Naive thymus-derived CD8-positive, alpha-beta T cell (primary cell): ENCODE results near the gene GGPS1. TPM values are rescaled to one million over a fixed set of nuclear protein-coding genes. Genes with fewer than 3 reads are reported as not detected.
A peak's percentile ranks its signal among the peaks of the same experiment; 100 is the strongest.
"Not testable (repeated sequence)": the region's sequence is repeated elsewhere in the genome, so short reads cannot be mapped to it uniquely, and the experiment has no call there.

Experiments used
- ATAC-seq, 2 donors: fragments of 150-1000 bp; cut with Tn5 transposase in 1 of 2; sonication (Bioruptor Pico), chemical (Tn5 transposase) in 1 of 2; 1 replicate in 1 of 2; 2 replicates in 1 of 2; pipeline ENCODE4 v1.10.0; 2021; ENCODE audit warnings: mild to moderate bottlenecking in 2 of 2, moderate library complexity in 2 of 2
- POLR2A ChIA-PET: fragments of 350-600 bp; sonication (Branson Sonifier 250); formaldehyde crosslinking; loops from one replicate; lab custom pipeline; 2021; ENCODE audit warnings: antibody characterized with exemption; lab: Charles Lee
- DNase-seq, 10 donors: peaks; one replicate each; pipeline versions ENCODE4 v3.0.0 to v3.0.0-alpha.2; 2020 to 2022
- H3K27ac Mint-ChIP-seq, 10 donors: one replicate each; pipeline ENCODE4 v1.8.0; 2020 to 2022; ENCODE audit warnings: mild to moderate bottlenecking in 10 of 10, mixed read lengths in 10 of 10, moderate library complexity in 4 of 10, inconsistent platforms in 1 of 10
- H3K27me3 Mint-ChIP-seq, 5 donors: one replicate each; pipeline ENCODE4 v1.8.0; 2021 to 2022; ENCODE audit warnings: mixed read lengths in 5 of 5
- H3K36me3 Mint-ChIP-seq, 3 donors: one replicate each; pipeline ENCODE4 v1.8.0; 2020 to 2022; ENCODE audit warnings: mixed read lengths in 3 of 3, mild to moderate bottlenecking in 2 of 3, inconsistent platforms in 1 of 3
- H3K4me1 Mint-ChIP-seq, 4 donors: one replicate each; pipeline ENCODE4 v1.8.0; 2021 to 2022; ENCODE audit warnings: mixed read lengths in 4 of 4
- H3K4me3 Mint-ChIP-seq, 10 donors: one replicate each; pipeline ENCODE4 v1.8.0; 2020 to 2022; ENCODE audit warnings: mild to moderate bottlenecking in 10 of 10, mixed read lengths in 10 of 10, moderate library complexity in 6 of 10, inconsistent platforms in 1 of 10
- H3K9me3 Mint-ChIP-seq, 9 donors: one replicate each; pipeline ENCODE4 v1.8.0; 2020 to 2022; ENCODE audit warnings: mixed read lengths in 9 of 9, mild to moderate bottlenecking in 3 of 9, inconsistent platforms in 1 of 9, moderate library complexity in 1 of 9
- polyA plus RNA-seq, 3 donors: library from polyadenylated mRNA; unstranded; fragments of 300-500 nt; fragmentation: Illumina TruSeq; gene quantifications; one replicate each; pipeline ENCODE4 v1.2.3, GENCODE V29; 2021
- total RNA-seq, 8 experiments: library from RNA in 2 of 8; stranded (reverse) in 2 of 8; gene quantifications; one replicate each; pipeline ENCODE4 v1.2.3 and lab custom pipeline; 2021 to 2026

The GGPS1 gene
- total and polyA plus RNA-seq, 5 experiments from 2014 or later: 43.7 to 69.4 (median 55.3) TPM

DNA sequence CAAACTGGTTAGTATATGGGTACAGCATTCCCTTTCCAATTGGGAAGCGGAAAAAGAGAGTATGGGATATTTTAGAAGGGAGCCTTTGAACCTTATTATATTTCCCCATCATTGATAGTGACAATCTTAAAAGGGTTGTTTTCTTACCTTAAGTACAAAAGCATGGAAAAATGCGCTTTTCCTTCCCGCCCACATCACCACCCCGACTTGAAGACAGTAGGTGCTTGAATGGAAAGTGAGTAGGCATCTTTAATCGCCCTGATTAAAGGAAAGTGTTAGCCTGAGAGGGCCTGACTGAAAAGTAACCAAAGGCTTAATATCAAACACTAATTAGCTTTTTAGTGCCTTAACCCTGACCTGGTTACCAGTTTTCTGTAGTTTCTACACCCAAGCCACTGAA is 15.4 kb downstream of the GGPS1 start:
- ATAC-seq (no peak), DNase-seq (no peak)
- peak overlapping the region in 4 of 10 donors; percentile 2 to 73 (median 65) for H3K27ac Mint-ChIP-seq
- H3K27me3 Mint-ChIP-seq: no peaks in the 10 kb centered on the region
- no peaks in the 10 kb centered on the region for H3K9me3 Mint-ChIP-seq
- peaks cover 0 to 15% (median 6%) of the 10 kb centered on the region in 4 donors for H3K4me1 Mint-ChIP-seq
- H3K4me3 Mint-ChIP-seq: no peak overlapping the region
- H3K36me3 Mint-ChIP-seq: peaks cover 6 to 67% (median 16%) of the 10 kb centered on the region in 3 donors
- POLR2A ChIA-PET: interaction anchor here (0.6 kb wide), 1 partner anchor 143 kb away, joined by 4 read pairs; no protein-coding TSS in a partner anchor

DNA sequence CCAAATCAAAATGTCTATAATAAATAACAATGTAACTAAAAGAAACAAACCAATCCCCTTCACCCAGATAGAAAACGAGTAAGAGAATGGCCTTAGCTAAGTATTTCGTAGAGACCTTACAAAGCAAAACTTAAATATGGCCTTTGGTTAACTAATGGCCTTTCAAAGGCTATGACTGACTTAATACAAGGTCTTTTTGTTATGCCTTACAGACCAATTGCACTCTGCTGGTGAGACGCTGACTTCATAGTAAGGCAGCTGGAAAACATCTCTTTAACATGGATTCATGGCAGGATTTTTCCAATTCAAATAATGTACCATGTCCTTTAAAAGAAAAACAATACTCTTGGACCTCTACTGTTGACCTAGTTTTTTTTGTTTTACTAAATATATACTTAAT is 23.1 kb downstream of the GGPS1 start:
- no peak for ATAC-seq
- H3K36me3 Mint-ChIP-seq: peaks cover 0 to 7% (median 0%) of the 10 kb centered on the region in 3 donors
- H3K27me3 Mint-ChIP-seq: peaks cover 0 to 3% (median 0%) of the 10 kb centered on the region in 5 donors
- H3K9me3 Mint-ChIP-seq: no peaks in the 10 kb centered on the region
- POLR2A ChIA-PET: no interaction called here
- H3K27ac Mint-ChIP-seq: no peak overlapping the region
- H3K4me1 Mint-ChIP-seq: peaks cover 0 to 2% (median 0%) of the 10 kb centered on the region in 4 donors
- no peak overlapping the region for H3K4me3 Mint-ChIP-seq
- DNase-seq: no peak

DNA sequence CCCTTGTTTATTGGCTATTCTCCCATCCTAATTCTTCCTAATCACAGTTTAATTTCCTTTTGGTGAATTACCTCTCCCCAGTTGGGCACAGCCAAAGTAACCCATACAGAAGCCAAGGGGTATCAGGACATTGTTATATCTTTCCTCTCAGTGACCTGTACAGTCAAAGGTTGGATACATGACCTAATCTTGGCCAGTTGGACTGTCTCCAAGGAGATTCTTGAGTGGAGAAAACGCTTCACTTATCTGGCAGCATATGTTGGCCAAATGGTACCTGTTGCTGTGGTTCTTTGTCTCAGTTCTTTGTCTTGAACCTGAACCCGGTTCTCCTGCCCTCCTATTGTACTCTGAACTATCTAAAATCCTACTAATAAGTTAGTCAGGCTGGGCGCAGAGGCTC is 23.5 kb downstream of the GGPS1 start:
- Mint-ChIP-seq H3K27me3 (peaks cover 0 to 3% (median 0%) of the 10 kb centered on the region in 5 donors), H3K36me3 (peaks cover 0 to 5% (median 0%) of the 10 kb centered on the region in 3 donors), H3K4me1 (peaks cover 0 to 2% (median 0%) of the 10 kb centered on the region in 4 donors), H3K27ac (no peak overlapping the region), H3K4me3 (no peak overlapping the region), H3K9me3 (no peaks in the 10 kb centered on the region)
- DNase-seq (no peak), ATAC-seq (no peak)
- POLR2A ChIA-PET: no interaction called here

DNA sequence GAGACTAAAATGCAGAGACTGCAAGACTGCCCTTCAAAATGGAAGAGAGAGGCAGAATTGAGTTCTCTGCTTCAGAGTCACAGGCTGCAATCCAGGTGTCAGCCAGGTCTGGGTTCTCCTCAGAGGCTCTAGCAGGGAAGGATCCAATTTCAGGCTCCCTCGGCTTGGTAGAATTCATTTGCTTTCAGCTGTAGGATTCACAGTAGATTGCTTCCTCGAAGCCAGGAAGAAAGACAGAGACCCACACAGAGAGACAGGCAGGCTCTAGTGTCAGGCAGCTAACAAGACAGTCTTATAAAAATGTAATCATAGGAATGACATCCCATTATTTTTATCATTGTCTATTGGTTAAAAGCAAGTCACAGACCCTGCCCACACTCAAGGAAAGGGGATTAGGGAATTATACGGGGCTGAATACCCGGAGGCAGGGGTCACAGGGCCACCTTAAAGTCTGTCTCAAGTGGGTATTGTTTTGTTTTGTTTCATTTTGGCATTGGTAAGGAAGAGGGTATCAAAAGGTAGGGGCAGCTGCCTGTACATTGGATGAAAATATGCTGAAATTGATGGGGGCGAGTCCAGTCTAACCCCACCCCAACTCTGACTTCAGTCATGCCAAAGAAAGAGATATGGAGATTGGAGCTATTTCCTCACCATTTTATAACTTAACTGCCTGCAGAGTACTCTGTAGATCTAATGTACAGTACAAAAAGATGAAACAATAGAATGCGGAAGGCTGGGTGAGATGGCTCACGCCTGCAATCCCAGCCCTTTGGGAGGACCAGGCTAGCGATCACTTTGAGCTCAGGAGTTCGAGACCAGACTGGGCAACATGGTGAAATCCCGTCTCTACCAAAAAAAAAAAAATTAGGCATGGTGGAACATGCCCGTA is 29.4 kb downstream of the GGPS1 start:
- H3K9me3 Mint-ChIP-seq: no peaks in the 10 kb centered on the region
- ATAC-seq (no peak), DNase-seq (no peak)
- H3K27ac Mint-ChIP-seq: peak overlapping the region in 1 of 10 donors; percentile 6
- H3K27me3 Mint-ChIP-seq: peaks cover 0 to 3% (median 3%) of the 10 kb centered on the region in 5 donors
- no peaks in the 10 kb centered on the region for H3K36me3 Mint-ChIP-seq
- POLR2A ChIA-PET: no interaction called here
- H3K4me1 Mint-ChIP-seq: peaks cover 0 to 3% (median 0%) of the 10 kb centered on the region in 4 donors
- peak overlapping the region in 1 of 10 donors; percentile 20 for H3K4me3 Mint-ChIP-seq

DNA sequence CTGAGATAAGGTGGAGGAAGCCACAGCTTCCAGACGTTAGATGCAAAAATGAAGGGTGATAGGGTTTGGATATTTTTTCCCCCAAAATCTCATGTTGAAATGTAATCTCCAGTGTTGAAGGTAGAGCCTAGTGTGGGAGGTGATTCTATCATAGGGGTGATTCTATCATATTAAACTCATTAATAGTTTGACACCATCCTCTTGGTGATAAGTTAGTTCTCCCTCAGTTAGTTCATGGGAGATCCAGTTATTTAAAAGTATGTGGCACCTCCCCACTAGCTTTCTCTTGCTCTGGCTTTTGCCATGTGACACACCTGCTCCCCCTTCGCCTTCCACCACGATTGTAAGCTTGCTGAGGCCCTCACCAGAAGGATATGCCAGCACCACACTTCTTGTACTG is 30.5 kb downstream of the GGPS1 start:
- H3K27ac Mint-ChIP-seq: peak overlapping the region in 2 of 10 donors; percentile 20 to 49
- POLR2A ChIA-PET: no interaction called here

DNA sequence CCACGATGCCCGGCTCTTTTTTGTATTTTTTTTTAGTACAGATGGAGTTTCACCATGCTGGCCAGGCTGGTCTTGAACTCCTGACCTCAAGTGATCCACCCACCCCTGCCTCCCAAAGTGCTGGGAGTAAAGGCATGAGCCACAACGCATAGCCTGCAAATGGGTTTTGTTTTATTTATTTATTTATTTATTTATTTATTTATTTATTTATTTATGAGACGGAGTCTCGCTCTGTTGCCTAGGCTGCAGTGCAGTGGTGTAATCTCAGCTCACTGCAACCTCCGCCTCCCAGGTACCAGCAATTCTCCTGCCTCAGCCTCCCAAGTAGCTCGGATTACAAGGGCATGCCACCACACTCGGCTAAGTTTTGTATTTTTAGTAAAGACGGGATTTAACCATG is 35.8 kb downstream of the GGPS1 start:
- ATAC-seq, POLR2A ChIA-PET, DNase-seq, H3K27me3 Mint-ChIP-seq, H3K9me3 Mint-ChIP-seq, H3K27ac Mint-ChIP-seq, H3K36me3 Mint-ChIP-seq: not testable (repeated sequence)
- peaks cover 17 to 32% (median 28%) of the 10 kb centered on the region in 4 donors for H3K4me1 Mint-ChIP-seq
- peak overlapping the region in 2 of 10 donors; percentile 34 to 45 for H3K4me3 Mint-ChIP-seq

More for the DNA sequence above, 30.5 kb downstream of the GGPS1 start:
- H3K27me3 Mint-ChIP-seq: peaks cover 0 to 3% (median 3%) of the 10 kb centered on the region in 5 donors
- H3K9me3 Mint-ChIP-seq: no peaks in the 10 kb centered on the region
- peaks cover 0 to 3% (median 0%) of the 10 kb centered on the region in 4 donors for H3K4me1 Mint-ChIP-seq
- DNase-seq: no peak
- H3K4me3 Mint-ChIP-seq: no peak overlapping the region
- no peaks in the 10 kb centered on the region for H3K36me3 Mint-ChIP-seq
- no peak for ATAC-seq

DNA sequence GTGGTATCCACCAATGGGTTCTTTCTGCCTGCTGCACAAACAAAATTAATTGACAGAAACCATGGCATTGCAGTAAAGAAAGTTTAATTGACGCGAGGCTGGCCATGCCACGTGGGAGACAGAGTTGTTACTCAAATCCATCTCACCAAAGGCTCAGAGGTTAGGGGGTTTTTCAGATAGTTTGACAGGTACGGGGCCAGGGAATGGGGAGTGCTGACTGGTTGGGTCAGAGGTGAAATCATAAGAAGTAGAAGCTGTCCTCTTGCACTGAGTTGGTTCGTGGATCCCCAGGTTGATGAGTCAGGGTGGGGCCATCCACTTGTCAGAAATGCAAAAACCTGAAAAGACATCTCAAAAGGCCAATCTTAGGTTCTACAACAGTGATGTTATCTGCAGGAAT is 37.9 kb downstream of the GGPS1 start:
- H3K36me3 Mint-ChIP-seq: peaks cover 0 to 2% (median 0%) of the 10 kb centered on the region in 3 donors
- H3K4me3 Mint-ChIP-seq: peak overlapping the region; percentile 95 to 99 (median 98)
- peaks cover 16 to 38% (median 34%) of the 10 kb centered on the region in 4 donors for H3K4me1 Mint-ChIP-seq
- ATAC-seq: no peak
- POLR2A ChIA-PET: no interaction called here
- H3K27me3 Mint-ChIP-seq: peaks cover 0 to under 1% (median 0%) of the 10 kb centered on the region in 5 donors
- peak overlapping the region; percentile 74 to 98 (median 94) for H3K27ac Mint-ChIP-seq
- H3K9me3 Mint-ChIP-seq: no peaks in the 10 kb centered on the region
- no peak for DNase-seq

DNA sequence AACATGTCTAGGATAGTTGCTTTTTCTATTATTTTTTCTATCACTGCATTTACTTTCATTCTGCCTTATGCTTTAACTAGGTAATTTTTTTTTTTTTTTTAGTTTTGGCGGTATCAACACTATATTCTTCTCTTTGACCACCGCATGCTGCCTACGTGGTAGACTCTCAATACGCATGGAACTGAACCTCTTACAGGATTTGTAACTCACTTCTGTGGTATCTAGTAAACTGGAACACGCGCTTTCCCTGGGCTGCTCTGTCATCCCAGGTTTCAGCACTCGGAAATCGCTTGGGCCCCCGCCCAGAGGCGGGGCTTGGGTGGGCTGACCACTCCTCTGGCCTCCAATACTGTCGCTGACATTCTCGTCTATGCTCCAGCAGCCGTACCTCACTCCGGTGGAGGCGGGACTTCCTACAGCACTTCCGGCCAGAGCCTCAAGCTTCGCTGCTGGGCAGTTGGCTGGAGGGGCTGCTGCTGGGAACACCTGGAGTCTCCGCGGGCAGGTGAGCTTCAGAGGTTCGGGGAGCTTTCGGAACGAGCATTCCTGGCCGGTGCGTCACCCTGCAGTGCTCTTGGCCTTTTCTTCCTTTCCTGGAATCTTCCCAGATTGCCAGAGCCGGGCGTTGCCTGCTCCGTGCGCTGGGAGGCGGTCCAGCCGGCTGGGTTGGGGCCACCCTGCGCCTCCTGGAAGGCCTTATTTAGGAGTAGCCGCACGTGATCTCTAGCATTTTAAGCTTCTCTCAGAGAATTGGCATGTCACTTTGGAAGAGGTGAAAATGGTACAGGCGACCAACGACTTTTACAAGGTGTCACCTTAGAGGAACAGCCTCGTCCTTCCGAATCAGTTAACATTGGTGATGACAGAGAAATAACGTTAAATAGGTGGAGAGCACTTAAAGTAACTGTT is 38.9 kb downstream of the GGPS1 start, which contains the start of gene TBCE:
TSS of gene TBCE (plus strand) at position 428 of the 909 bp plus-strand sequence. CDS start 12,623 bp downstream, outside the sequence.
- DNase-seq (peak; percentile 63 to 85 (median 69)), ATAC-seq (peak; percentile 95 to 98)
- Mint-ChIP-seq H3K36me3 (peaks cover 0 to 5% (median 0%) of the 10 kb centered on the region in 3 donors), H3K4me1 (peaks cover 16 to 40% (median 34%) of the 10 kb centered on the region in 4 donors), H3K4me3 (peak within 1 kb of the TSS; percentile 95 to 99 (median 98)), H3K27ac (peak within 1 kb of the TSS; percentile 88 to 98 (median 96)), H3K27me3 (no peaks in the 10 kb centered on the region), H3K9me3 (no peaks in the 10 kb centered on the region)
- POLR2A ChIA-PET: interaction anchor here (0.6 to 0.8 kb wide), 3 partner anchors 9 to 91 kb away, joined by 3 to 6 read pairs (median 3); no protein-coding TSS in a partner anchor

DNA sequence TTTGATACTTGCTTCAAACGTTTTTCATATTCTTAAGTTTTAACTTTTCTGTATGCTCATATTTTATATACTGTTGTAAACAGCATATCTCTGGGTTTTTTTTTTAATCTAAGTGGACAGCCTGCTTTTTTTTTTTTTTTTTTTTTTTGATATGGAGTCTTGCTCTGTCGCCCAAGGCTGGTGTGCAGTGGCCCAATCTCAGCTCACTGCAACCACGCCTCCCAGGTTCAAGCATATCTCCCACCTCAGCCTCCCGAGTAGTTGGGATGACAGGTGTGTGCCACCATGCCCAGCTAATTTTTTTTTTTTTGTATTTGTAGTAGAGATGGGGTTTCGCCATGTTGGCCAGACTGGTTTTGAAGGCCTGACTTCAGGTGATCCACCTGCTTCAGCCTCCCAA is 40.1 kb downstream of the GGPS1 start:
- no peak for DNase-seq
- H3K4me3 Mint-ChIP-seq: peak overlapping the region; percentile 95 to 99 (median 98)
- no peaks in the 10 kb centered on the region for H3K27me3 Mint-ChIP-seq
- H3K4me1 Mint-ChIP-seq: peaks cover 16 to 44% (median 35%) of the 10 kb centered on the region in 4 donors
- POLR2A ChIA-PET: interaction anchor here (0.7 kb wide), 1 partner anchor 44 kb away, joined by 4 read pairs; no protein-coding TSS in a partner anchor
- ATAC-seq: no peak
- no peaks in the 10 kb centered on the region for H3K9me3 Mint-ChIP-seq
- peaks cover 0 to 5% (median 2%) of the 10 kb centered on the region in 3 donors for H3K36me3 Mint-ChIP-seq
- H3K27ac Mint-ChIP-seq: peak overlapping the region in 9 of 10 donors; percentile 25 to 97 (median 88)

DNA sequence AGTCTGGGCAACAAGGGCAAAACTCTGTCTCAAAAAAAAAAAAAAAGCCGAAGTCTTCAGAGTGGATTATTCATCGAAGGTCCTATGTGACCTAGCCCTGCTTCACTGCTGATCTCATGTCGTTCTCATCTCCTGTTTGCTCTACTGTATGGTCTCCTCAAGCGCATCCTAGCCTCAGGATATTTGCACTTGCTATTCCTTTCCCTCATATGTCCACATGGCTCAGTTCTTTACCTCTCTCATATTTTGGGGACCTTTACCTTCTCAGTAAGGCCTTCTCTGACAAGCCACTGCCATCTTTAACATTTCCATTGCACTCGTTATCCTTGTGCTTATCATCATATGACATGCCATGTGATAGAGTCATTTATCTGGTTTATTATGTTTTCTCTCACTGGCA is 41.4 kb downstream of the GGPS1 start:
- no peak for ATAC-seq
- H3K36me3 Mint-ChIP-seq: peaks cover 0 to 5% (median 2%) of the 10 kb centered on the region in 3 donors
- no peaks in the 10 kb centered on the region for H3K27me3 Mint-ChIP-seq
- no peak for DNase-seq
- H3K4me1 Mint-ChIP-seq: peaks cover 16 to 44% (median 36%) of the 10 kb centered on the region in 4 donors
- H3K9me3 Mint-ChIP-seq: no peaks in the 10 kb centered on the region
- peak overlapping the region in 9 of 10 donors; percentile 6 to 74 (median 26) for H3K4me3 Mint-ChIP-seq
- H3K27ac Mint-ChIP-seq: peak overlapping the region in 6 of 10 donors; percentile 9 to 66 (median 30)
- POLR2A ChIA-PET: interaction anchor here (0.8 kb wide), 1 partner anchor 758 kb away, joined by 4 read pairs; no protein-coding TSS in a partner anchor

DNA sequence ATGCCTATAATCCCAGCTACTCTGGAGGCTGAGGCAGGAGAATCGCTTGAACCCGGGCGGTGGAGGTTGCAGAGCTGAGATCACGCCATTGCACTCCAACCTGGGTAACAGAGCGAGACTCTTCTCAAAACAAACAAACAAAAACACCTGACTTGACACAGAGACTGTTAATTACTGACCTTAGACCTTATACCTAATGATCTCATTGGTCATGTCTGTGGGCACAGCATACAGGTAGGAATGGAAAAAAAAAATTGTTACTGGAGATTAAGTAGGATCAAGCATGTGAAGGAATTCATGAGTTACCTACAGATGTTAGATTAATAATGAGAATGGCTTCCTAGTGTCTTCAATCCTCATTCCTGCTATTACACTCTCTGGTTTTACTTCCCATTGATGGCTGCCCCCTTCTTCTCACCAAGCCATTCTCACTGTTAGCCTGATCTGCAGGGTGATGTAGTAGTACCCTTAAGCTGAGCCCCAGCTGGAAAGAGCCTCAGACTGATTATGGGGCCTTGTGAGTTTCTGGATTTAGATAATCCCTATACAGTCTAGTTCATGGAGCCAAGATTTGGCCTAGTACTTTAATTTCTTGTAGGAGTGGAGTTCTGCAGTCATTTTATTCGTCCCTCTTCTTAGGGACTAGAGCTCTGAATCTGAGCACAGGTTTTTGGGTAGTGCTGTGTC is 47.7 kb downstream of the GGPS1 start:
- Mint-ChIP-seq H3K4me3 (peak overlapping the region in 1 of 10 donors; percentile 29), H3K4me1 (peaks cover 4 to 25% (median 13%) of the 10 kb centered on the region in 4 donors), H3K27ac (peak overlapping the region in 7 of 10 donors; percentile 2 to 65 (median 36)), H3K9me3 (peaks cover 0 to 2% (median 0%) of the 10 kb centered on the region in 9 donors), H3K27me3 (no peaks in the 10 kb centered on the region), H3K36me3 (peaks cover 7 to 43% (median 16%) of the 10 kb centered on the region in 3 donors)
- ATAC-seq (no peak), DNase-seq (no peak)
- POLR2A ChIA-PET: interaction anchor here (0.9 kb wide), 1 partner anchor 9 kb away, joined by 6 read pairs; the partner anchor contains the start of gene TBCE
